ENCODE results near the gene CTBP2. TPM values are rescaled to one million over a fixed set of nuclear protein-coding genes. Genes with fewer than 3 reads are reported as not detected.

Gene CTBP2
- total and polyA plus RNA-seq, 4 donors = 3.4 to 59.2 (median 5.5) TPM

DNA sequence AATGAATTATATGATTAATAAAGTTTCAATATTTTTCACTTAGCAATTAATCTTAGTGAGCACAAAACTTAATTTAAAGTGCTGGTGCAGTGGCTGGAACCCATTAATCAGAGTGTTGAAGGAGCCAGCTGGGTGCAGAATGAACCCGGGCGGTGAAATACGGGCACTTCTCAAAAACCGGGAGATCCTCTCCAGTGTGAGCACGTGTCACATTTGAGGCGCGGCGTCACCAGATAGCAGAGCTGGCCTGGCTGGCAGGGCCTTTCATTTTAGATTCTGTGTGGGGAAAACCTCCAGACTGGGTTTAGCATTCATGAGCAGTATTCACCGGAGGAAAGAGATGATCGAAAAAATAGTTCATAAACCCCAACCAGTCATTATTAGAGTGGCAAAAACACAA is 34.5 kb upstream of the CTBP2 start:
- no peaks in the 10 kb centered on the region for H3K36me3 ChIP-seq (ENCODE audit: control insufficient read depth in 4 of 4, insufficient read depth in 3 of 4, low read depth in 1 of 4, low read length in 3 of 4)
- no peak overlapping the region for H3K4me3 ChIP-seq (ENCODE audit: low read depth in 1 of 3, low read length in 3 of 3)
- peaks cover 0 to 2% (median under 1%) of the 10 kb centered on the region in 4 donors for H3K27me3 ChIP-seq (ENCODE audit: control insufficient read depth in 4 of 4, insufficient read depth in 4 of 4, low read length in 3 of 4)
- 93% methylated on average over 10 of the region's 10 CpGs for WGBS
- no peak for TF ChIP-seq MAX (IDR thresholded peaks at IDR 0.05)
- no peak for TF ChIP-seq GABPA (IDR thresholded peaks at IDR 0.05 in 1 of 2, conservative IDR thresholded peaks at IDR 0.05 in 1 of 2)
- no peak for TF ChIP-seq CTCF (IDR thresholded peaks at IDR 0.05; ENCODE audit: low read depth, low read length, missing input control)
- no peak for TF ChIP-seq TAF1 (conservative IDR thresholded peaks at IDR 0.05)
- no peak for TF ChIP-seq FOXA2 (IDR thresholded peaks at IDR 0.05)
- TF ChIP-seq HNF4G (IDR thresholded peaks at IDR 0.05) = no peak
- no peak for TF ChIP-seq HNF4A (conservative IDR thresholded peaks at IDR 0.05)
- TF ChIP-seq YY1 (IDR thresholded peaks at IDR 0.05) = no peak
- TF ChIP-seq ZBTB33 (IDR thresholded peaks at IDR 0.05) = no peak
- TF ChIP-seq FOXA1 (IDR thresholded peaks at IDR 0.05) = no peak
- TF ChIP-seq, protein P1, sequence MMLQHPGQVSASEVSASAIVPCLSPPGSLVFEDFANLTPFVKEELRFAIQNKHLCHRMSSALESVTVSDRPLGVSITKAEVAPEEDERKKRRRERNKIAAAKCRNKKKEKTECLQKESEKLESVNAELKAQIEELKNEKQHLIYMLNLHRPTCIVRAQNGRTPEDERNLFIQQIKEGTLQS (IDR thresholded peaks at IDR 0.05) = no peak
- no peak for TF ChIP-seq EGR1 (IDR thresholded peaks at IDR 0.05; ENCODE audit: low read depth in 2 of 2)
- no peak for TF ChIP-seq JUND (IDR thresholded peaks at IDR 0.05)
- TF ChIP-seq REST (IDR thresholded peaks at IDR 0.05) = no peak
- TF ChIP-seq RXRA (IDR thresholded peaks at IDR 0.05) = no peak
- no peak for TF ChIP-seq NR2F2 (IDR thresholded peaks at IDR 0.05)
- no peak for TF ChIP-seq RAD21 (IDR thresholded peaks at IDR 0.05)
- TF ChIP-seq SP1 (IDR thresholded peaks at IDR 0.05) = no peak
- H3K4me1 ChIP-seq (ENCODE audit: control insufficient read depth in 4 of 4, insufficient read depth in 4 of 4, low read length in 3 of 4) = no peaks in the 10 kb centered on the region
- no peak overlapping the region for H3K9ac ChIP-seq (ENCODE audit: low read depth in 1 of 2, low read length in 2 of 2)
- no peak overlapping the region for H3K27ac ChIP-seq (ENCODE audit: low read depth in 1 of 2, low read length in 2 of 2)
- H3K9me3 ChIP-seq (ENCODE audit: control insufficient read depth in 4 of 4, low read length in 3 of 4) = no peaks in the 10 kb centered on the region
- no peak for DNase-seq (ENCODE audit: low spot score)
